ENCODE results near the gene PLA2G4E. TPM values are rescaled to one million over a fixed set of nuclear protein-coding genes. Genes with fewer than 3 reads are reported as not detected.

The PLA2G4E gene
- total RNA-seq, 1 donor from 2014 or later = 1.0 TPM

- H3K27ac Mint-ChIP-seq (ENCODE audit: unreplicated experiment) = no peak overlapping the region
- peaks cover 6% of the 10 kb centered on the region for H3K9me3 Mint-ChIP-seq (ENCODE audit: unreplicated experiment)
- H3K27me3 Mint-ChIP-seq (ENCODE audit: unreplicated experiment) = peaks cover 9% of the 10 kb centered on the region
- no peak overlapping the region for H3K4me3 Mint-ChIP-seq (ENCODE audit: unreplicated experiment)
- H3K4me1 Mint-ChIP-seq (ENCODE audit: low read depth, unreplicated experiment) = no peaks in the 10 kb centered on the region
- DNase-seq = no peak
- TF ChIP-seq, protein P1, sequence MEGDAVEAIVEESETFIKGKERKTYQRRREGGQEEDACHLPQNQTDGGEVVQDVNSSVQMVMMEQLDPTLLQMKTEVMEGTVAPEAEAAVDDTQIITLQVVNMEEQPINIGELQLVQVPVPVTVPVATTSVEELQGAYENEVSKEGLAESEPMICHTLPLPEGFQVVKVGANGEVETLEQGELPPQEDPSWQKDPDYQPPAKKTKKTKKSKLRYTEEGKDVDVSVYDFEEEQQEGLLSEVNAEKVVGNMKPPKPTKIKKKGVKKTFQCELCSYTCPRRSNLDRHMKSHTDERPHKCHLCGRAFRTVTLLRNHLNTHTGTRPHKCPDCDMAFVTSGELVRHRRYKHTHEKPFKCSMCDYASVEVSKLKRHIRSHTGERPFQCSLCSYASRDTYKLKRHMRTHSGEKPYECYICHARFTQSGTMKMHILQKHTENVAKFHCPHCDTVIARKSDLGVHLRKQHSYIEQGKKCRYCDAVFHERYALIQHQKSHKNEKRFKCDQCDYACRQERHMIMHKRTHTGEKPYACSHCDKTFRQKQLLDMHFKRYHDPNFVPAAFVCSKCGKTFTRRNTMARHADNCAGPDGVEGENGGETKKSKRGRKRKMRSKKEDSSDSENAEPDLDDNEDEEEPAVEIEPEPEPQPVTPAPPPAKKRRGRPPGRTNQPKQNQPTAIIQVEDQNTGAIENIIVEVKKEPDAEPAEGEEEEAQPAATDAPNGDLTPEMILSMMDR (IDR thresholded peaks at IDR 0.05; ENCODE audit: partially characterized antibody, unreplicated experiment) = no peak
- peaks cover 4% of the 10 kb centered on the region for H3K36me3 Mint-ChIP-seq (ENCODE audit: unreplicated experiment)
These were observed 47.8 kb upstream of the PLA2G4E start for GRCh38 chr15:42068601-42069000.

- TF ChIP-seq, protein P1 (IDR thresholded peaks at IDR 0.05; ENCODE audit: partially characterized antibody, unreplicated experiment) = no peak
- peaks cover 4% of the 10 kb centered on the region for H3K36me3 Mint-ChIP-seq (ENCODE audit: unreplicated experiment)
- peaks cover 7% of the 10 kb centered on the region for H3K27me3 Mint-ChIP-seq (ENCODE audit: unreplicated experiment)
- peaks cover 4% of the 10 kb centered on the region for H3K9me3 Mint-ChIP-seq (ENCODE audit: unreplicated experiment)
- H3K27ac Mint-ChIP-seq (ENCODE audit: unreplicated experiment) = no peak overlapping the region
- no peaks in the 10 kb centered on the region for H3K4me1 Mint-ChIP-seq (ENCODE audit: low read depth, unreplicated experiment)
- H3K4me3 Mint-ChIP-seq (ENCODE audit: unreplicated experiment) = no peak overlapping the region
- DNase-seq = no peak
These were observed 46.0 kb upstream of the PLA2G4E start for GRCh38 chr15:42066764-42067415.

GRCh38 chr15:42065468-42065867, 44.6 kb upstream of the PLA2G4E start:
- no peak overlapping the region for H3K4me3 Mint-ChIP-seq (ENCODE audit: unreplicated experiment)
- H3K36me3 Mint-ChIP-seq (ENCODE audit: unreplicated experiment) = peaks cover 4% of the 10 kb centered on the region
- H3K27ac Mint-ChIP-seq (ENCODE audit: unreplicated experiment) = no peak overlapping the region
- TF ChIP-seq, protein P1 (IDR thresholded peaks at IDR 0.05; ENCODE audit: partially characterized antibody, unreplicated experiment) = no peak
- peaks cover 4% of the 10 kb centered on the region for H3K9me3 Mint-ChIP-seq (ENCODE audit: unreplicated experiment)
- H3K27me3 Mint-ChIP-seq (ENCODE audit: unreplicated experiment) = peaks cover 7% of the 10 kb centered on the region
- no peaks in the 10 kb centered on the region for H3K4me1 Mint-ChIP-seq (ENCODE audit: low read depth, unreplicated experiment)
- no peak for DNase-seq

GRCh38 chr15:42065033-42065432, 44.2 kb upstream of the PLA2G4E start:
- TF ChIP-seq, protein P1 (IDR thresholded peaks at IDR 0.05; ENCODE audit: partially characterized antibody, unreplicated experiment) = no peak
- peaks cover 7% of the 10 kb centered on the region for H3K27me3 Mint-ChIP-seq (ENCODE audit: unreplicated experiment)

GRCh38 chr15:42064271-42064670, 43.4 kb upstream of the PLA2G4E start:
- TF ChIP-seq, protein P1 (IDR thresholded peaks at IDR 0.05; ENCODE audit: partially characterized antibody, unreplicated experiment) = no peak
- peaks cover 4% of the 10 kb centered on the region for H3K9me3 Mint-ChIP-seq (ENCODE audit: unreplicated experiment)
- DNase-seq = no peak
- no peaks in the 10 kb centered on the region for H3K4me1 Mint-ChIP-seq (ENCODE audit: low read depth, unreplicated experiment)
- H3K27ac Mint-ChIP-seq (ENCODE audit: unreplicated experiment) = no peak overlapping the region
- peaks cover 4% of the 10 kb centered on the region for H3K36me3 Mint-ChIP-seq (ENCODE audit: unreplicated experiment)
- peaks cover 6% of the 10 kb centered on the region for H3K27me3 Mint-ChIP-seq (ENCODE audit: unreplicated experiment)
- no peak overlapping the region for H3K4me3 Mint-ChIP-seq (ENCODE audit: unreplicated experiment)

More at GRCh38 chr15:42065033-42065432, 44.2 kb upstream of the PLA2G4E start:
- no peak overlapping the region for H3K27ac Mint-ChIP-seq (ENCODE audit: unreplicated experiment)
- no peak overlapping the region for H3K4me3 Mint-ChIP-seq (ENCODE audit: unreplicated experiment)
- peaks cover 4% of the 10 kb centered on the region for H3K9me3 Mint-ChIP-seq (ENCODE audit: unreplicated experiment)
- peaks cover 4% of the 10 kb centered on the region for H3K36me3 Mint-ChIP-seq (ENCODE audit: unreplicated experiment)
- H3K4me1 Mint-ChIP-seq (ENCODE audit: low read depth, unreplicated experiment) = no peaks in the 10 kb centered on the region
- no peak for DNase-seq

All from glutamatergic neuron (in vitro differentiated cells).